ENCODE measurements around the gene MRPL49.
"Not testable (repeated sequence)": the region's sequence is repeated elsewhere in the genome, so short reads cannot be mapped to it uniquely, and the experiment has no call there.

The MRPL49 gene

DNA sequence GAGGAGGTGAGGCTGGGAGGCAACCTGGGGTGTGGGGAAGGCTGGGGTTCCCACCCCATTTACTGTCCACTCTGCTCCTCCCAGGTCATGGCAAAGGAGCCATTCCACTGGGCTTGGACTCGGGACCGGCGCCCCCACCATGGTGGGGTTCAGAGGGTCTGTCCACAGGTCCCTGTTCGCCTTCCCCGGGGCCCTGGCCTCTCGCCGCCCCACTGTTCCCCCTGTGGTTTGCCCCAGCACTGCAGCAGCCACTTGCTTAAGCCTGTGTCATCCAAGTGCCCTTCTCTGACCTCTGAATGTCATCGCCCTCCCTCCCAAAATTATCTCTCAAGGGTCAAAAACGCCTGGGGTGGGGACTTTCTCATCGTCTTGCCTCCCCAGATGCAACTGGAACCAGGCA, 50.5 kb downstream of the MRPL49 start:
- DNase-seq = no peak

DNA sequence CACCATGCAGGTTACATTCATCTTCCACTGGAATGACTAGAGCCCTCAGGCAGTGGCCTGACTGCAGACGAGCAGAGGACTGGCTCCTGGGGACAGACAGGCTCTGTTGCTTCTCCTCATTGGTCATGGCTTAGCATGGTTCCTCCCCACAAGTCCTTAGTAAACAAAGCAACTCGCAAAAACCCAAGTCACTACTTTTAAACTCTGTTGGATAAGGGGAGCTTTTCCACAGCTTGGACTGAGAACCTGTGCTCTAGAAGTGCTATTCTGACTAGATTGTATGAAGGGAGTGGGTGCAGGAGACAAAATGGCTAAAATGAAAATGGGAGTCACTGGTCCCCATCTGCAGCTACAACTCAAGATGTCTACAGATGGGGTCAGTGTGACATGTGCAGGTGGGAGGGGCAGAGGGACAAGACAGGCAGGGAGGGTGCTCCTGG, 52.5 kb downstream of the MRPL49 start:
- DNase-seq = not testable (repeated sequence)

Data from CD4-positive, alpha-beta T cell treated with Interleukin-4 for 1 hour (primary cell).